Sigmoid colon (tissue), 7 donors: ENCODE measurements around the gene FJX1. TPM values are rescaled to one million over a fixed set of nuclear protein-coding genes. Genes with fewer than 3 reads are reported as not detected.

Source experiments
- DNase-seq: peaks from one replicate; pipeline ENCODE4 v3.0.0-alpha.2; 2019
- H3K27ac ChIP-seq, 4 donors: fragments of 200-600 bp; sonication (generic); one replicate each; pipeline ENCODE4 v1.5.1; 2016 to 2019; ENCODE audit warnings: mild to moderate bottlenecking in 1 of 4
- H3K27me3 ChIP-seq, 3 donors: fragments of 200-600 bp; sonication (generic); one replicate each; pipeline ENCODE4 v1.5.1; 2019; ENCODE audit warnings: mild to moderate bottlenecking in 1 of 3
- H3K36me3 ChIP-seq, 4 donors: fragments of 200-600 bp; sonication (generic); one replicate each; pipeline ENCODE4 v1.5.1; 2016 to 2019
- H3K4me1 ChIP-seq, 4 donors: fragments of 200-600 bp; sonication (generic); one replicate each; pipeline ENCODE4 v1.5.1; 2017 to 2019
- H3K4me3 ChIP-seq, 4 donors: fragments of 200-600 bp; sonication (generic); one replicate each; pipeline ENCODE4 v1.5.1; 2017 to 2019; ENCODE audit warnings: mild to moderate bottlenecking in 2 of 4, moderate library complexity in 1 of 4
- H3K9me3 ChIP-seq, 4 donors: fragments of 200-600 bp in 3 of 4; sonication (generic) in 3 of 4; one replicate each; pipeline versions ENCODE4 v1.5.1 to v1.6.1; 2013 to 2019
- EP300 ChIP-seq, 4 donors: sonication (generic); formaldehyde crosslinking; IDR thresholded peaks; one replicate each; pipeline ENCODE4 v1.6.1; 2017; ENCODE audit warnings: antibody characterized with exemption in 4 of 4
- POLR2A ChIP-seq, 2 donors: fragments of 450-650 bp; IDR thresholded peaks; one replicate each; pipeline ENCODE4 v1.6.1; 2016; ENCODE audit warnings: antibody characterized with exemption in 2 of 2, mild to moderate bottlenecking in 2 of 2, moderate library complexity in 2 of 2
- POLR2AphosphoS5 ChIP-seq, 4 donors: sonication (generic); formaldehyde crosslinking; IDR thresholded peaks; one replicate each; pipeline ENCODE4 v1.6.1; 2017; ENCODE audit warnings: antibody characterized with exemption in 4 of 4
- WGBS, 2 donors: extraction: QIAGEN DNeasy Blood & Tissue Kit; methylation state at CpG; one replicate each; pipeline ENCODE4 v1.1.7; 2013; 5-methylcytosine and 5-hydroxymethylcytosine counted together
- intact Hi-C: fragments of 100-400 bp; cut with DNase I; formaldehyde crosslinking; loops from one replicate; pipeline ENCODE4 v1.15.1; 2023
- polyA plus RNA-seq, 3 donors: library from polyadenylated mRNA; stranded (reverse); fragments of 200-250 nt; gene quantifications; one replicate each; pipeline ENCODE4 v1.2.3, GENCODE V29; 2013
- total RNA-seq, 4 donors: library from RNA; depleted of rRNA; stranded (reverse); fragments of >200 nt; gene quantifications; one replicate each; pipeline ENCODE4 v1.1.0, GENCODE V29; 2016
- TF ChIP-seq, protein P1 (sequence below), 4 experiments: fragments of 450-650 bp in 3 of 4; fragments of 200-600 bp in 1 of 4; IDR thresholded peaks; one replicate each; pipeline ENCODE4 v1.5.1; 2016 to 2019; ENCODE audit warnings: antibody characterized with exemption in 4 of 4, mild to moderate bottlenecking in 3 of 4, moderate library complexity in 2 of 4
- donor health status: healthy with polysubstance abuse.
- donor health status: Bipolar disorder and iron deficiency.
- donor health status: healthy.

Gene FJX1
- total and polyA plus RNA-seq, 7 donors = 0.46 to 9.4 (median 2.3) TPM; not detected in 1

DNA sequence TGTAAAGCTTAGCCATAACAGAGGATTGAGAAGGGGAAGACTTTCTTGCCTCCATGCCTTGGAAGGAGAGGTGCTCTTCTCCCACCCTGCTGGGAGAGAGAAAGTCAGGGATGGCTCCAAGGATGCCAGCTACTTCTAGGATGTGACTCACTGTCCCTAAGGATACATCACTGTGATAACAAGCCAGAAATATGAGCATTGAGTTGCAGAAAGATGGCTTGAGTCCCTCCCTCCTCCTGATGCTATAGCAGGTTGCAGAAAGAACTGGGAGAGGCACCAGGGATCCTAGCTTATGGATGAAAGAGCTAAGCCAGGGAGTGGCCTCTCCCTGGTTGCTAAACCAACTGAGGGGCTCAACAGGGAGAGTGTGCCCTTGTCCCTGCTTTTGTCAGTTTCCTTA is 27.8 kb upstream of the FJX1 start:
- H3K27ac ChIP-seq = no peak overlapping the region
- H3K9me3 ChIP-seq = no peaks in the 10 kb centered on the region
- TF ChIP-seq POLR2AphosphoS5 (IDR thresholded peaks at IDR 0.05) = no peak
- DNase-seq = no peak
- H3K4me1 ChIP-seq = no peaks in the 10 kb centered on the region
- intact Hi-C loops = no loop called here
- H3K27me3 ChIP-seq = no peaks in the 10 kb centered on the region
- no peak overlapping the region for H3K4me3 ChIP-seq
- H3K36me3 ChIP-seq = no peaks in the 10 kb centered on the region

GRCh38 chr11:35593143-35593542 is 25.1 kb upstream of the FJX1 start:
- H3K27me3 ChIP-seq = no peaks in the 10 kb centered on the region
- no peaks in the 10 kb centered on the region for H3K36me3 ChIP-seq
- no peaks in the 10 kb centered on the region for H3K4me1 ChIP-seq
- TF ChIP-seq POLR2A (IDR thresholded peaks at IDR 0.05) (no peak), POLR2AphosphoS5 (IDR thresholded peaks at IDR 0.05) (no peak), EP300 (IDR thresholded peaks at IDR 0.05) (no peak)
- TF ChIP-seq, protein P1, sequence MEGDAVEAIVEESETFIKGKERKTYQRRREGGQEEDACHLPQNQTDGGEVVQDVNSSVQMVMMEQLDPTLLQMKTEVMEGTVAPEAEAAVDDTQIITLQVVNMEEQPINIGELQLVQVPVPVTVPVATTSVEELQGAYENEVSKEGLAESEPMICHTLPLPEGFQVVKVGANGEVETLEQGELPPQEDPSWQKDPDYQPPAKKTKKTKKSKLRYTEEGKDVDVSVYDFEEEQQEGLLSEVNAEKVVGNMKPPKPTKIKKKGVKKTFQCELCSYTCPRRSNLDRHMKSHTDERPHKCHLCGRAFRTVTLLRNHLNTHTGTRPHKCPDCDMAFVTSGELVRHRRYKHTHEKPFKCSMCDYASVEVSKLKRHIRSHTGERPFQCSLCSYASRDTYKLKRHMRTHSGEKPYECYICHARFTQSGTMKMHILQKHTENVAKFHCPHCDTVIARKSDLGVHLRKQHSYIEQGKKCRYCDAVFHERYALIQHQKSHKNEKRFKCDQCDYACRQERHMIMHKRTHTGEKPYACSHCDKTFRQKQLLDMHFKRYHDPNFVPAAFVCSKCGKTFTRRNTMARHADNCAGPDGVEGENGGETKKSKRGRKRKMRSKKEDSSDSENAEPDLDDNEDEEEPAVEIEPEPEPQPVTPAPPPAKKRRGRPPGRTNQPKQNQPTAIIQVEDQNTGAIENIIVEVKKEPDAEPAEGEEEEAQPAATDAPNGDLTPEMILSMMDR (IDR thresholded peaks at IDR 0.05) = no peak
- no peak for DNase-seq
- no peak overlapping the region for H3K27ac ChIP-seq
- intact Hi-C loops = no loop called here
- no peak overlapping the region for H3K4me3 ChIP-seq
- H3K9me3 ChIP-seq = no peaks in the 10 kb centered on the region

GRCh38 chr11:35594680-35595079 is 23.6 kb upstream of the FJX1 start:
- no peaks in the 10 kb centered on the region for H3K4me1 ChIP-seq
- H3K4me3 ChIP-seq = no peak overlapping the region
- 34 to 59% methylated on average over 2 of the region's 2 CpGs for WGBS, 2 donors
- no peak for DNase-seq
- no peaks in the 10 kb centered on the region for H3K27me3 ChIP-seq
- H3K36me3 ChIP-seq = no peaks in the 10 kb centered on the region
- no peaks in the 10 kb centered on the region for H3K9me3 ChIP-seq
- intact Hi-C loops = no loop called here
- no peak overlapping the region for H3K27ac ChIP-seq
- no peak for TF ChIP-seq POLR2AphosphoS5 (IDR thresholded peaks at IDR 0.05)
- no peak for TF ChIP-seq POLR2A (IDR thresholded peaks at IDR 0.05)
- TF ChIP-seq, protein P1 (IDR thresholded peaks at IDR 0.05) = no peak
- no peak for TF ChIP-seq EP300 (IDR thresholded peaks at IDR 0.05)

- intact Hi-C loops = no loop called here
- Histone ChIP-seq H3K27me3 (no peaks in the 10 kb centered on the region), H3K4me3 (no peak overlapping the region), H3K9me3 (no peaks in the 10 kb centered on the region), H3K4me1 (no peaks in the 10 kb centered on the region), H3K27ac (no peak overlapping the region), H3K36me3 (no peaks in the 10 kb centered on the region)
- no peak for DNase-seq
- TF ChIP-seq POLR2A (IDR thresholded peaks at IDR 0.05) (no peak), EP300 (IDR thresholded peaks at IDR 0.05) (no peak), POLR2AphosphoS5 (IDR thresholded peaks at IDR 0.05) (no peak)
- TF ChIP-seq, protein P1 (IDR thresholded peaks at IDR 0.05) = no peak
- 60 to 80% methylated on average over 3 of the region's 3 CpGs for WGBS, 2 donors
Observed at GRCh38 chr11:35598254-35599125, 19.8 kb upstream of the FJX1 start.

DNA sequence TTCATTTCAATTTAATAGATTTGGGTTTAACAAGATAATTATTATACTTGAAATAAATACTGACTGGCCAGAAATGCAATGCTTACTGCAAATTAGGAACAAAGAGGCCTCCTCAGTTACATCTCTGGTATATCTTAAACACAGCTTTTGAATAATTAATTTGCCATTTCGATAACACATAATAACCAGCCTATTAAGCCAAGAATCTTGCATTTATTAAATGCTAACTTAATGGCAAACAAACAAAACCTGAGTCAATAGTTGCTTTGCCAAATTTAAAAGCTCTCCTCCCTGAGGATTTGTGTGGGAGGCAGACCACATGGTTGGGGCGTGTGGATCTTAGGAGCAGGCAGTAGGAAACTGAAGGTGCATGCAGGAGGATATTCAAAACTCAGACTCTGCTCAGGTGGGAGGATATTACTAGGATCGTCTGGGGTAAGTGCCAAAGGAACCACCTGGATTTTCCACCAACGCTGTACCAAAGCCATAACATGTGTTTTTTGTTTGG is 17.9 kb upstream of the FJX1 start:
- H3K36me3 ChIP-seq = no peaks in the 10 kb centered on the region
- H3K4me3 ChIP-seq = no peak overlapping the region
- 80 to 87% methylated on average over 4 of the region's 4 CpGs for WGBS, 2 donors
- H3K27me3 ChIP-seq = no peaks in the 10 kb centered on the region
- intact Hi-C loops = no loop called here
- TF ChIP-seq, protein P1 (IDR thresholded peaks at IDR 0.05) = no peak
- no peak for TF ChIP-seq POLR2A (IDR thresholded peaks at IDR 0.05)
- H3K27ac ChIP-seq = no peak overlapping the region
- no peak for DNase-seq
- no peaks in the 10 kb centered on the region for H3K9me3 ChIP-seq
- peaks cover 0 to 6% (median 2%) of the 10 kb centered on the region in 4 donors for H3K4me1 ChIP-seq
